ENCODE results near the gene IL1R2.

GRCh38 chr2:102057502-102058292 lies 65.9 kb downstream of the IL1R2 start:
- no peak for TF ChIP-seq CHD4 (IDR thresholded peaks at IDR 0.05; ENCODE audit: borderline replicate concordance)
- TF ChIP-seq CTCF (IDR thresholded peaks at IDR 0.05), result no peak
- no peak for TF ChIP-seq POLR2A (IDR thresholded peaks at IDR 0.05; ENCODE audit: low read length)
- TF ChIP-seq CHD2 (IDR thresholded peaks at IDR 0.05; ENCODE audit: low read length, partially characterized antibody), result no peak
- TF ChIP-seq SMC3 (IDR thresholded peaks at IDR 0.05), result no peak
